ENCODE measurements around the gene RASEF. TPM values are rescaled to one million over a fixed set of nuclear protein-coding genes. Genes with fewer than 3 reads are reported as not detected.
"Not testable (repeated sequence)": the region's sequence is repeated elsewhere in the genome, so short reads cannot be mapped to it uniquely, and the experiment has no call there.

Gene RASEF
- total and polyA plus RNA-seq, 2 donors (not counting 1 experiment from before 2014, with no cell fraction given), result not detected

DNA sequence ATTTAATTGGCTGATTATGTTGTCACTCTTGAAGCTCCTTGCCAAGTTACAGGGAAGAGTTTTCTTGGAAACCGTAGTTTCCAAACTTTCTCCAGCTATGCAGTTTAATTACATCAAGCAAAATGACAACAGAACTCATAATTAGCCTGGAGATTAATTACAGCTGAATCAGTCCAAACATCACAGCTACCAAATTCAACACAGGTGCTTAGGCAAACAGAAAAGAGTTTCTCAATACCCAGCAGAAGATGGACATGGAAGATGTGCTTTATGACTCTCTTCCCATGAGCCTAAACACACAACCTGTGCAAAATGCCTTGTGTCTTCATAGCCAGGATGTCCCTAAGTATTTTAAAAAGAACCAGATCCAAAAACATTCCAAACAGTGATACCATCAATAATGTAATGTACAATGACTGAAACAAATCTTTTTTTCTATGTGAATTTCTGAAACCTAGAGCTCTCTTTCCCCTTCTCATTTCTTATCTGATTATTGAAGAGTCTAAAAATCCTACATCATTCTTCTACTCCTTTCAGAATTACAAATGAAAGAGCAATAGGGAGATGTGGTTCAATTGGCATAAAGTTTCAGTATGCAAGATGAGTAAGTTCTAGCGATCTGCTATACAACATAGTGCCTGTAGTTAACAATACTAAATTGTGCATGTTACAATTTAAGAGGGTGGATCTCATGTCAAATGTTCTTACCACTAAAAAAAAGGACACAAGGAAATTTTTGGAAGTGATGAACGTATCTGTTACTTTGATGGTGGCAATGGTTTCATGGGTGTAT lies 124.3 kb downstream of the RASEF start:
- H3K4me1 ChIP-seq (ENCODE audit: control insufficient read depth in 2 of 2, insufficient read depth in 2 of 2, low read length in 2 of 2), result no peaks in the 10 kb centered on the region
- POLR2A ChIA-PET, result no interaction called here
- DNase-seq (no peak), ATAC-seq (ENCODE audit: low read depth) (no peak)
- no peak overlapping the region for H3K27ac Mint-ChIP-seq
- H3K27me3 ChIP-seq (replicated peaks in 1 of 4; ENCODE audit: control extremely low read depth in 1 of 4, control insufficient read depth in 3 of 4, insufficient read depth in 4 of 4, low read length in 3 of 4), result no peaks in the 10 kb centered on the region
- WGBS (ENCODE audit: insufficient coverage), result no CpG with 5 or more reads among the region's 3 CpGs
- no peak overlapping the region for H3K4me2 ChIP-seq (replicated peaks; ENCODE audit: low read depth, low read length, poor library complexity, severe bottlenecking)
- no peaks in the 10 kb centered on the region for H3K36me3 ChIP-seq (replicated peaks in 1 of 2; ENCODE audit: control extremely low read depth in 1 of 2, control insufficient read depth in 1 of 2, extremely low read depth in 1 of 2, insufficient read depth in 2 of 2, low read length in 1 of 2)
- TF ChIP-seq EZH2 (IDR thresholded peaks at IDR 0.05; ENCODE audit: borderline replicate concordance, insufficient read depth, low read depth, low read length, poor library complexity, severe bottlenecking), result no peak
- TF ChIP-seq, protein P1, sequence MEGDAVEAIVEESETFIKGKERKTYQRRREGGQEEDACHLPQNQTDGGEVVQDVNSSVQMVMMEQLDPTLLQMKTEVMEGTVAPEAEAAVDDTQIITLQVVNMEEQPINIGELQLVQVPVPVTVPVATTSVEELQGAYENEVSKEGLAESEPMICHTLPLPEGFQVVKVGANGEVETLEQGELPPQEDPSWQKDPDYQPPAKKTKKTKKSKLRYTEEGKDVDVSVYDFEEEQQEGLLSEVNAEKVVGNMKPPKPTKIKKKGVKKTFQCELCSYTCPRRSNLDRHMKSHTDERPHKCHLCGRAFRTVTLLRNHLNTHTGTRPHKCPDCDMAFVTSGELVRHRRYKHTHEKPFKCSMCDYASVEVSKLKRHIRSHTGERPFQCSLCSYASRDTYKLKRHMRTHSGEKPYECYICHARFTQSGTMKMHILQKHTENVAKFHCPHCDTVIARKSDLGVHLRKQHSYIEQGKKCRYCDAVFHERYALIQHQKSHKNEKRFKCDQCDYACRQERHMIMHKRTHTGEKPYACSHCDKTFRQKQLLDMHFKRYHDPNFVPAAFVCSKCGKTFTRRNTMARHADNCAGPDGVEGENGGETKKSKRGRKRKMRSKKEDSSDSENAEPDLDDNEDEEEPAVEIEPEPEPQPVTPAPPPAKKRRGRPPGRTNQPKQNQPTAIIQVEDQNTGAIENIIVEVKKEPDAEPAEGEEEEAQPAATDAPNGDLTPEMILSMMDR (IDR thresholded peaks at IDR 0.05), result no peak
- no peak overlapping the region for H3K9ac ChIP-seq (ENCODE audit: low read length)
- H3K4me3 ChIP-seq (ENCODE audit: control extremely low read depth in 1 of 5, extremely low read depth in 1 of 5, insufficient read depth in 1 of 5, low read depth in 2 of 5, low read length in 4 of 5), result no peak overlapping the region
- H3K27me3 Mint-ChIP-seq, result no peaks in the 10 kb centered on the region
- no peaks in the 10 kb centered on the region for H4K20me1 ChIP-seq (ENCODE audit: control insufficient read depth, insufficient read depth, low read length, poor library complexity, severe bottlenecking)
- no peaks in the 10 kb centered on the region for H3K79me2 ChIP-seq (ENCODE audit: control insufficient read depth, insufficient read depth, low read length)
- no peak overlapping the region for H3K27ac ChIP-seq (ENCODE audit: low read length in 2 of 2)
- H3K4me3 Mint-ChIP-seq, result no peak overlapping the region
- no peaks in the 10 kb centered on the region for H3K9me3 Mint-ChIP-seq (ENCODE audit: insufficient read depth)
- intact Hi-C loops (cut with micrococcal nuclease), result no loop called here
- no peaks in the 10 kb centered on the region for H3K4me1 Mint-ChIP-seq
- CTCF ChIA-PET, result no interaction called here
- H2AFZ ChIP-seq (ENCODE audit: insufficient read depth, low read depth, low read length, poor library complexity, severe bottlenecking), result no peak overlapping the region
- no peaks in the 10 kb centered on the region for H3K9me3 ChIP-seq (ENCODE audit: control extremely low read depth in 1 of 3, control insufficient read depth in 2 of 3, insufficient read depth in 1 of 3, low read length in 2 of 3)

DNA sequence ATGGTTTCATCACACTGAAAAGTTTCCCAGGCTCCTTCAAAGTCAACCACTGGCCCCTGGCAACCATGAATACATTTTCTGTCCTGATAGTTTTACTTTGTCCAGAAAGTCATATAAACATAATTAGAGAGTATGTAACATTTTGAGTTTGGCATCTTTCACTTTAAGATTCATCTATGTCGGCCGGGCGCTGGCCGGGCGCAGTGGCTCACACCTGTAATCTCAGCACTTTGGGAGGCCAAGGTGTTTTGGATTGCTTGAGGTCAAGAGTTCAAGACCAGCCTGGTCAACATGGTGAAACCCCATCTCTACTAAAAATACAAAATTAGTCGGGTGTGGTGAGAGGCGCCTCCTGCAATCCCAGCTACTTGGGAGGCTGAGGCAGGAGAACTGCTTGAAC lies 126.4 kb downstream of the RASEF start:
- H4K20me1 ChIP-seq (ENCODE audit: control insufficient read depth, insufficient read depth, low read length, poor library complexity, severe bottlenecking); POLR2A ChIA-PET; H3K9me3 ChIP-seq (ENCODE audit: control extremely low read depth in 1 of 3, control insufficient read depth in 2 of 3, insufficient read depth in 1 of 3, low read length in 2 of 3); H3K27me3 ChIP-seq (replicated peaks in 1 of 4; ENCODE audit: control extremely low read depth in 1 of 4, control insufficient read depth in 3 of 4, insufficient read depth in 4 of 4, low read length in 3 of 4); H3K36me3 ChIP-seq (replicated peaks in 1 of 2; ENCODE audit: control extremely low read depth in 1 of 2, control insufficient read depth in 1 of 2, extremely low read depth in 1 of 2, insufficient read depth in 2 of 2, low read length in 1 of 2); H3K27me3 Mint-ChIP-seq; H2AFZ ChIP-seq (ENCODE audit: insufficient read depth, low read depth, low read length, poor library complexity, severe bottlenecking); H3K4me2 ChIP-seq (replicated peaks; ENCODE audit: low read depth, low read length, poor library complexity, severe bottlenecking); H3K9ac ChIP-seq (ENCODE audit: low read length); H3K9me3 Mint-ChIP-seq (ENCODE audit: insufficient read depth); intact Hi-C loops (cut with micrococcal nuclease); ATAC-seq (ENCODE audit: low read depth); DNase-seq; H3K4me1 ChIP-seq (ENCODE audit: control insufficient read depth in 2 of 2, insufficient read depth in 2 of 2, low read length in 2 of 2); H3K79me2 ChIP-seq (ENCODE audit: control insufficient read depth, insufficient read depth, low read length); H3K27ac Mint-ChIP-seq; H3K4me1 Mint-ChIP-seq; H3K27ac ChIP-seq (ENCODE audit: low read length in 2 of 2); CTCF ChIA-PET; H3K4me3 ChIP-seq (ENCODE audit: control extremely low read depth in 1 of 5, extremely low read depth in 1 of 5, insufficient read depth in 1 of 5, low read depth in 2 of 5, low read length in 4 of 5); H3K4me3 Mint-ChIP-seq: not testable (repeated sequence)
- 92% methylated on average over 2 of the region's 7 CpGs for WGBS (ENCODE audit: insufficient coverage)
